Renal pelvis (tissue), 4 donors: ENCODE results near the gene HRAS. TPM values are rescaled to one million over a fixed set of nuclear protein-coding genes. Genes with fewer than 3 reads are reported as not detected.

Experiments used
- DNase-seq: peaks from one replicate; pipeline ENCODE4 v3.0.0-alpha.2; 2013
- polyA plus RNA-seq, 3 donors: library from polyadenylated mRNA; unstranded; fragments of 120-200 nt; gene quantifications; one replicate each; pipeline ENCODE4 v1.2.1, GENCODE V29; 2013; ENCODE audit not compliant: insufficient read length in 3 of 3

The HRAS gene
- polyA plus RNA-seq, 3 donors = 48.3 to 62.5 (median 56.2) TPM

DNA sequence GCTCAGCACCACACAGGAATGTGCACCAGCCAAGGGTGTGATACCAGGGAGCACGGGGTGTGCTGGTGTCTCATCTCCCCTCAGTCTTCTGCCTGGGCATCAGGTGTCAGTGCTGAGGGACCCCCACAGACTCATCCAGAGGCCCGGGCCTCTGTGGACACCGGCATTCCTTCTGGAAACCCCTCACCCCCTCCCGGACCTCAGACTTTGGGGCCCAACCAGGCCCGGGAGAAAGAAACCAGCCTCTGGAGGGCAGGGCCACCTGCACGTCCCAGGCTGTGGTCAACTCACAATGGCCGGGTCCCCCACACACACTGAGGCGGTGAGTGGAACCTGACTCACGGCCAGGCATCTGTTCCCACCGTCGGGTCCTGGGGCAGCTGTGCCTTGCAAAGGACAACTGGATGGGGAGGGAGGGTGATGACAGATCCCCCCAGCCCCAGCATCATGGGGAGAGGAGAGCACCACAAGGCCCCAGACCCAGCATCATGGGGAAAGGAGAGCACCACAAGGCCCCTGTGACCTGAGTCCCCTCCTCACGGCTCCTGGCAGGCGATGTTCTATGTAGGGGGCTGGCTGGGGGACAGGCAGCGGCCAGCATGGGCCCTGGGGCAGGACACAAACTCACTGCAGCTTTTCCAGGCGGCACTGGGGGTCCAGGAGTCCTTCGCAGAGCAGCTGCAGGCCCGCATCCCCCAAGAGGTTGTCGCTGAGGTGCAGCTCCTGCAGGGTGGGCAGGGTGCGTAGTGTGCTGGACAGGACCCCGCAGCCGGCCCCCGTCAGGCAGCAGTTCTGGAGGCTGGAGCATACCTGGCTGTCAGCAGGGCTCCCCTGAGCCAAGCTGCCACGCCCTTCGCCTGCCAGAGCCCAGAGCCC lies 35.9 kb downstream of the HRAS start:
- no peak for DNase-seq

DNA sequence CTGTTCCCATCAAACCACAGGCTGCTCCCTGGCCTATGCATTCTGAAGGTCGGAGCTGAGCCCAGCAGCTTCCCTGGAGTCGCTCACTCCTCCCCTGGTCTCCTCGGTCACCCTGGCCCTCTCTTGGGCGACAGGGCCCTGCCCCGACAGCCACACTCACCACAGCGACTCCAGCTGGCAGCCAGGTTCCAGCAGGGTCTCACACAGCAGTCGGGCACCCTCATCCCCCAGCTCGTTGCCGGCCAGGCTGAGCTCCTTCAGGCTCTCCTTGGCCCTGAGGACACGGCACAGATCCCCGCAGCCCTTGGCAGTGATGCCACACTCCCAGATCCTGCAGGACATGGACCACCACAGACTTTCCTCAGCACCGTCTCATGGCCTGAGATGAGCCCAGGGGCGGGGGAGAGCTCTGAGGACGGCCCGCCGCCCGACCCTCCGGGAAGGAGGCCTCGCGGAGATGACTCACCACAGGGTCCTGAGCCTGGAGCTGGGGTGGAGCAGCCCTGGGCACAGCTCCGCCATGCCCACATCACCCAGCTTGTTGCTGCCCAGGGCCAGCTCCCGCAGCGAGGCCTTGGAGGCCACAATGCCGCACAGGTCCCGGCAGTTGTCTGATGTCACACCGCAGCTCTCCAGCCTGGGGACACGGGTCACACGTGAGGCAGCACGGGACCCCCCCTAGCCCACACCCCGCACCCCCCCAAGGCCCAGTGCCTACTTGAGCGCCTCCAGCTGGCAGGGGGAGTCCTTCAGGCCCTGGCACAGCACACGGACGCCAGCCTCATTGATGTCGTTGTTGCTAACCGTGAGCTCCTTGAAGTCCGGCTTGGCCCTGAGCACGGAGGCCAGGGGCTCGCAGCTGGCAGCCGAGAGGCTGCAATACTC lies 36.8 kb downstream of the HRAS start:
- DNase-seq = no peak

GRCh38 chr11:497565-498296 lies 37.6 kb downstream of the HRAS start:
- no peak for DNase-seq

DNA sequence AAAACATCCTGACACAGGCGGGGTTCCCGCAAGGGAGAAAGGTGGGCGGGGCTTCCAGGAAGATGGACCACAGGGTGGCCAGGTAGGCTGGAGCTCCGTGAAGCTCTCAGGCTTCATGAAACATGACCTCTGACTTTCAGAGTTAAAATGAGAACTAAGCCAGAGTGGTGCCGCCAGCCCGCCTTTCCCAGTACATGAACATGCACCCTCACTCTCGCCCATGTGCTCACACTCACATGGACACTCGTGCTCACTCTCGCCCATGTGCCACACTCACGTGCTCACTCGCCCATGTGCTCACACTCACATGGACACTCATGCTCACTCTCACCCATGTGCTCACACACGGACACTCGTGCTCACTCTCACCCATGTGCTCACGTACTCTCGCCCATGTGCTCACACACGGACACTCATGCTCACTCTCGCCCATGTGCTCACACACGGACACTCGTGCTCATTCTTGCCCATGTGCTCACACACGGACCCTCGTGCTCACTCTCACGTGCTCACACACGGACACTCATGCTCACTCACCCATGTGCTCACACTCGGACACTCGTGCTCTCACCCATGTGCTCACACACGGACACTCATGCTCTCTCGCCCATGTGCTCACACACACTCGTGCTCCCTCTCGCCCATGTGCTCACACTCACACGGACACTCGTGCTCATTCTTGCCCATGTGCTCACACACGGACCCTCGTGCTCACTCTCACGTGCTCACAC lies 38.4 kb downstream of the HRAS start:
- DNase-seq = no peak

DNA sequence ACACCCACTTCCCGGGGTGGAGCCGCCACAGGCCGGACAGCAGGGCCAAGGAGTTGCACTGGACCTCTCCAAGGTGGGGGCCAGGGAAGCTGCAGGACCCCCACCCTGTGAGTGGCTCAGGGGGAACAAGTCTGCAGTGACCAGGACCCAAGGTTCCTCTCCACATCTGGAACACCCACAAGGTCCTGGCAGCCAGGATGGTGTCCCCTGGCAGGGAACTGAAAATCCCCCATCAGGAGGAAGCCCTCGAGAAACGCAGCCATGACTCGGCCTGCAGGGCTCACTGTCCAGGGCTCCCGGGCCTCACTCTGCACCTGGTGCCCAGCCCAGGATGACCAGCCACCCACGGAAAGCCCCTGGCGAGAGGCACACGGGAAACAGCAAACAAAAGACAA lies 39.8 kb downstream of the HRAS start:
- no peak for DNase-seq

DNA sequence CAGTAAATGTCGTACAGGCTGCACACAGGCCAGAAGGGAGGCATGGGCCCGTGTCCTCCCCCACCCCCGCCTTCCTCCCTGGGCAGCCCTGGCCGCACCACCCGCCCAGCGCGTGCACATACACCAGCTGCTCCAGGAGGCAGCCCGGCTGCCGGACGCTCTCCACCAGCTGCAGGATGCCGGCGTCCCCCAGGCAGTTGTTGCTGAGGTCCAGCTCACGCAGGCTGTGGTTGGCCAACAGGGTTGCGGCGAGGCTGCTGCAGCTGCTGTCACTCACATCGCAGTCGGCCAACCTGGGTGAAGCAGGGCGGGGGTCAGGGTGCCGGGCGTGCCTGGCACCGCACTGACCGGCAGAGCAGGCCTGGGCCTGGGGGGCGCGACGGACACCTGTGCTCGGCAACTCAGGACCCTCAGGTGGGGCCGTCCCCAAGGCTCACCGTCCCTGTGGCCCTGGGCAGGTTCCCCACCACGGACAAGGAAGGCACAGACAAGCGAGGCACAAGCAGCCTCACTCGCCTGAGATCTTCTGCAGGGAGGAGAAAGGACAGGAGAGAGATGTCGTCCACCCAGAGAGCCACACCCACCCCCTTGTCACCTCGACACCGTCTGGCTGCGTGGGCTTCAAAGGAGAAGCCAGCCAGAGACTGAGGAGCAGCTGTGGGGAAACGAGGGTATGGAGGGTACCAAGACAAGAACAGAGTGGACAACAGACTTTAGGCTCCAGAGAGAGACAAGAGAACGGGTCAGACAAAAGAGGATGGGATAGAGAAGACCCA lies 40.4 kb downstream of the HRAS start:
- no peak for DNase-seq

DNA sequence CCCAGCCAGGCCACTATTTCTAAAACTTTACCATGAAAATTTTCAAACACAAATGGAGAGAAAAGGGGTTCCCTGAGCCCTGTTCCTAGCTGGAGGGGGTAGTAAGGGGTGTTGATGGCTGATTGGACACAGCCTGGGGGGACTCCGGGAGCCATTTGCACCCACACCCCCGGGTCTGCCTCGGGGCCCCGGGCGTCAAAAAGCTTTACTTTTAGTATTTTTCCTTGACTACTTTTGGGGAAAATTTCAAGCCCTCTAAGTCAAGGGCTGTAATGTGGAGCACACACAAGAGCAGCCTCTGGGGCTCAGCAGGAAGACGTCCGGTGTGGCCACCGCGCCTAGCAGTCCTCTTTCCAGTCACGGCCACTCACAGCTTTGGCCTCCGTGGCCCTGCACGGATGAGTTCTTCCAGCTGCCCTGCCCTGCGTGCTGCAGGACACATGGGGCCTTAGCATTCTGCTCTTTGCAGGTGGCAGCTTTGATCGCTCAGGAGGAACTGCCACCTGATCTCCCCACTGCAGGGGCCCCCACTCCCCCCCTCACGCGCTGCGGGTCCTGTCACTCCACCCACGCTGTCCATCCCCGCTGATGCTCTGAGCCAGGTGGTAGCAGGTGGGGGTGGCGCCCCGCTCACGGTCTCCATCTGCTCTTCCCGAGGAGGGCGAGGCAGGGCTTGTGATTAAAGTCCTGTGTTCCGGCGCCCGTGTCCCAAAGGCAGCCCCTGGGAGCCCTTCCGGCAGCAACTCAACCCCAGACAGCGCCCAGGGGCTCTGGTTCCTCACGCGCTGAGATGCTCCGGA lies 42.7 kb downstream of the HRAS start:
- DNase-seq = peak; percentile 40

GRCh38 chr11:491358-491757 lies 44.0 kb downstream of the HRAS start:
- no peak for DNase-seq

DNA sequence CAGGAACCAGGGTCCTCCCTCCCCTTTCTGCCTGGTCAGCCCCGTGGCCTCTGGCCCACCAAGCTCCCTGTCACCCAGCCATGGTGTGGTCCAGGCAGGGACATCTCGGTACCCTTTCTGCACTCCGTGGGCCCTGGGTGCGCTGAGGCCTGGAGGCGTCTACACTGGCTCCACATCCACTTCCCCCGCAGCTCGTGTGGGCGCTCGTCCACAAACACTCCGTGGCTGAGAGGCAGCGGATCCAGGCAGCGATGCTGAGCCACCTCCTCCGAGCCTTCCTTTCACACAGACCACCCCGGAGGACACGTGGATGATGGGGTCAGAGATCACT lies 44.5 kb downstream of the HRAS start:
- no peak for DNase-seq

DNA sequence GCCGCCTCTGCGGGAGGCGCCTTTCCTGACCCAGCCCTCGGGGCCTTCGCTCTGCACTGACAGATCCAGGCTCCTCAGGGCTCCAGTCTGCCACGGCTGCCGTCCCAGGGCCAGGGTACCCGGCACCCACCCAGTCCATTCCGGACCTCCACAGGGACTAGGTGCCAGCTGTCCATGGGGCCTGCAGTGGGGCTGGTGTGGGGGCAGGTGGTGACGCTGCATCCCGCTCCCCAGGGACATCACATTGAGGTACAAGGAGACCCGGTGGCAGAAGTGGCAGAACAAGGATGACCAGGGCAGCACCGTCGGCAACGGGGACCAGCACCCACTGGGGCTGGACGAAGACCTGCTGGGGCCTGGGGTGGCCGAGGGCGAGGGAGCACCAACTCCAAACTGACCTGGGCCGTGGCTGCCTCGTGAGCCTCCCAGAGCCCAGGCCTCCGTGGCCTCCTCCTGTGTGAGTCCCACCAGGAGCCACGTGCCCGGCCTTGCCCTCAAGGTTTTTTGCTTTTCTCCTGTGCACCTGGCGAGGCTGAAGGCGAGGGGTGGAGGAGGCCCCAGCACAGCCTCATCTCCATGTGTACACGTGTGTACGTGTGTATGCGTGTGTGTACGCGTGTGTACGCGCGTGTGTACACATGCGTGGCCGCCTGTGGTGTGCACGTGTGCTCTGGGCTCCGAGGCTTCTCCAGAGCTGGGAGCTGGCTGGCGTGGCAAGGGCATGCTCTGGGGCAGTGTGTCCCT lies 45.0 kb downstream of the HRAS start:
- no peak for DNase-seq

- DNase-seq = no peak
These were observed 45.7 kb downstream of the HRAS start for GRCh38 chr11:489610-490185.

GRCh38 chr11:488992-489391 lies 46.4 kb downstream of the HRAS start:
- DNase-seq = no peak

DNA sequence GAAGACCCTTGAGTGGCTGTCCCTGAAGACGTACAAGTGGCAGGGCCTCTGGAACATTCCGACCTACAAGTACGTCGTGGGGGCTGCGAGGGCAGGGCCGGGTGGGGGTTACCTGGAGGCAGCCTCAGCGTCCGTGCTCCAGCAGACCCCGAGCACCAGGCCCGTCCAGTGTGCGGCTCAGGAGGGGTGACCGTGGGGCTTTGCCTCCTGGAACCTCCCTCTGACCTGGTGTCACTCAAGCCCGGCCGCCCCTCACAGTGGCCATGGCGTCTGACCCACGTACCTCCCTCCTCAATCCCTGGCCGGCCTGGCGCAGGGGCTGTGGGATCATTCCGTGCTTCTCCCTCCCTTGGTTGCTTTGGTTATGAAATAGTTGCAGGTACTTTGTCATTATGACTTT lies 46.8 kb downstream of the HRAS start:
- DNase-seq = no peak

GRCh38 chr11:488062-488461 lies 47.3 kb downstream of the HRAS start:
- no peak for DNase-seq

DNA sequence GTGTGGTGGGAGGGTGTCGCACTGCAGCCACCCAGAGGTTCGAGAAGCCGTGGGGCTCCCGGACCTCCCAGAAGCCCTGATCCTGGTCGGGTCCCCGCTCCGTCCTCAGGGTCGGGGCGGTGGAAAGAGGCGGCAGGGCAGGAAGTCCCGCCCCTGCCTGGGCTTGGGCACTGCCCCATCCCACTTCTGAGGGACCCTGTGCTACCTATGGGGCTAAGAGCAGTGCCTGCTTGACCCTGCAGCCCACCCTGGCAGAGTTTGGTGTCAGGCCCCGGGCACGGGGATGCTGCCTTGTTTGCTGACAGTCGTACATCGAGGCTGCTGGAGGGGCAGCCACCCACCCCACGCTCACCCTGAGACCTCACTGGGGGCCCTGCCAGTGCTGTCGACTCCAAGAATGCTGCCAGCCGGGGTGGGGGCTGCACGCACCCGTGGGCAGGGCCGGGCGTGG lies 47.8 kb downstream of the HRAS start:
- DNase-seq = no peak

GRCh38 chr11:486189-486588 lies 49.2 kb downstream of the HRAS start:
- no peak for DNase-seq

GRCh38 chr11:484616-485015 lies 50.8 kb downstream of the HRAS start:
- DNase-seq = no peak
